Measurements from ENCODE around the gene PPARD.
"Not testable (repeated sequence)": the region's sequence is repeated elsewhere in the genome, so short reads cannot be mapped to it uniquely, and the experiment has no call there.

Gene PPARD

GRCh38 chr6:35312076-35312800 lies 30.1 kb upstream of the PPARD start:
- DNase-seq, result no peak

- DNase-seq, result no peak
Measured at GRCh38 chr6:35312807-35313206, 29.6 kb upstream of the PPARD start.

GRCh38 chr6:35317483-35318195 lies 24.7 kb upstream of the PPARD start:
- DNase-seq, result no peak

- DNase-seq, result no peak
Measured at GRCh38 chr6:35318196-35319171, 23.9 kb upstream of the PPARD start.

- DNase-seq, result no peak
Measured at GRCh38 chr6:35319346-35320030, 22.9 kb upstream of the PPARD start.

- DNase-seq, result no peak
Measured at GRCh38 chr6:35320031-35320410, 22.3 kb upstream of the PPARD start.

- no peak for DNase-seq
Measured at GRCh38 chr6:35321091-35321490, 21.3 kb upstream of the PPARD start.

- peak; percentile 45 to 76 (median 65) for DNase-seq
Measured at GRCh38 chr6:35327349-35328027, 14.9 kb upstream of the PPARD start.

- DNase-seq, result no peak
Measured at GRCh38 chr6:35328108-35328723, 14.1 kb upstream of the PPARD start.

- DNase-seq, result not testable (repeated sequence)
Measured at GRCh38 chr6:35328965-35329364, 13.4 kb upstream of the PPARD start.

- no peak for DNase-seq
Measured at GRCh38 chr6:35330541-35331119, 11.7 kb upstream of the PPARD start.

GRCh38 chr6:35332074-35332887 lies 10.1 kb upstream of the PPARD start:
- peak; percentile 46 to 88 (median 69) for DNase-seq

GRCh38 chr6:35341557-35341956 lies 801 bp upstream of the PPARD start:
- DNase-seq, result no peak

- no peak for DNase-seq
Measured at GRCh38 chr6:35343092-35343834, 905 bp downstream of the PPARD start.

GRCh38 chr6:35343835-35344550 lies 1.6 kb downstream of the PPARD start:
- DNase-seq, result no peak

- no peak for DNase-seq
Measured at GRCh38 chr6:35351422-35351821, 9.1 kb downstream of the PPARD start.

- no peak for DNase-seq
Measured at GRCh38 chr6:35352735-35353134, 10.4 kb downstream of the PPARD start.

GRCh38 chr6:35354361-35355135 lies 12.2 kb downstream of the PPARD start:
- no peak for DNase-seq

Data from T-helper 1 cell (primary cell).